ENCODE results near the gene CLIC5. TPM values are rescaled to one million over a fixed set of nuclear protein-coding genes. Genes with fewer than 3 reads are reported as not detected.

Gene CLIC5
- total RNA-seq, 1 experiment from 2014 or later, result 0.20 TPM

- no peaks in the 10 kb centered on the region for H3K4me1 Mint-ChIP-seq
- Histone ChIP-seq H3K9ac (ENCODE audit: extremely low read depth, insufficient read length, low read length) (no peak overlapping the region), H3K79me2 (ENCODE audit: insufficient read depth, low read length) (no peaks in the 10 kb centered on the region), H4K20me1 (ENCODE audit: control insufficient read depth, insufficient read depth, insufficient read length) (no peaks in the 10 kb centered on the region), H3T11ph (ENCODE audit: low read length) (no peak overlapping the region), H3K4me1 (ENCODE audit: insufficient read depth, low read length) (no peaks in the 10 kb centered on the region), H3K14ac (ENCODE audit: insufficient read depth, low read length) (no peak overlapping the region), H2BK5ac (ENCODE audit: insufficient read length, low read length) (no peak overlapping the region), H2BK20ac (ENCODE audit: low read depth, low read length, poor library complexity, severe bottlenecking) (no peak overlapping the region), H3K23me2 (ENCODE audit: insufficient read length, low read depth, low read length, poor library complexity, severe bottlenecking) (no peaks in the 10 kb centered on the region), H3K4ac (ENCODE audit: low read depth, low read length) (no peak overlapping the region), H4K91ac (ENCODE audit: insufficient read length, low read depth, low read length) (no peak overlapping the region), H3K9me3 (ENCODE audit: control insufficient read depth, low read depth, low read length) (no peaks in the 10 kb centered on the region), H3K4me2 (ENCODE audit: insufficient read depth, insufficient read length, low read length) (no peak overlapping the region), H4K8ac (replicated peaks; ENCODE audit: insufficient read length, low read depth, low read length) (no peak overlapping the region), H2BK15ac (ENCODE audit: low read depth, low read length) (no peak overlapping the region), H3K27ac (ENCODE audit: insufficient read length, low read depth, low read length) (no peak overlapping the region), H3K56ac (ENCODE audit: insufficient read length, low read depth, low read length) (no peak overlapping the region), H3K18ac (ENCODE audit: insufficient read length, low read depth, low read length) (no peak overlapping the region), H2AFZ (ENCODE audit: low read length) (no peak overlapping the region), H2AK5ac (ENCODE audit: insufficient read length, low read length) (no peak overlapping the region), H2BK120ac (ENCODE audit: low read depth, low read length, poor library complexity, severe bottlenecking) (no peak overlapping the region), H3K79me1 (ENCODE audit: insufficient read depth, low read depth, low read length, poor library complexity, severe bottlenecking) (no peaks in the 10 kb centered on the region), H2BK12ac (ENCODE audit: insufficient read length, low read depth, low read length) (no peak overlapping the region), H3K27me3 (ENCODE audit: insufficient read depth, low read length) (no peaks in the 10 kb centered on the region), H3K23ac (ENCODE audit: insufficient read length, low read depth, low read length) (no peak overlapping the region), H4K5ac (ENCODE audit: insufficient read length, low read depth, low read length) (no peak overlapping the region)
- peaks cover 14% of the 10 kb centered on the region for H3K27me3 Mint-ChIP-seq (ENCODE audit: low read depth)
- DNase-seq, result no peak
- no peak for TF ChIP-seq CTCF (conservative IDR thresholded peaks at IDR 0.05)
- H3K27ac Mint-ChIP-seq, result no peak overlapping the region
- H3K9me3 Mint-ChIP-seq, result no peaks in the 10 kb centered on the region
- H3K4me3 Mint-ChIP-seq, result no peak overlapping the region
- H3K36me3 Mint-ChIP-seq (ENCODE audit: insufficient read depth in 1 of 3, low read depth in 3 of 3), result no peaks in the 10 kb centered on the region
- WGBS (ENCODE audit: extremely low coverage, insufficient read length, low lambda C conversion rate), result no CpG with 5 or more reads among the region's 1 CpG
Measured at GRCh38 chr6:46000905-46001304, 14.8 kb downstream of the CLIC5 start.

All from H9 (cell line).